Neutrophil (primary cell): ENCODE measurements around the gene ABLIM2.

Experiments used
- H3K27ac ChIP-seq: fragments of 200-600 bp; sonication (generic); 2 replicates; pipeline ENCODE4 v1.5.1; 2016; ENCODE audit warnings: mild to moderate bottlenecking, moderate library complexity
- H3K27me3 ChIP-seq: fragments of 200-600 bp; sonication (generic); 2 replicates; pipeline ENCODE4 v1.6.0; 2016; ENCODE audit warnings: mild to moderate bottlenecking
- H3K36me3 ChIP-seq: fragments of 200-600 bp; sonication (generic); 2 replicates; pipeline ENCODE4 v1.5.1; 2017
- H3K4me1 ChIP-seq, 2 experiments: fragments of 200-600 bp in 1 of 2; sonication (generic) in 1 of 2; 1 replicate in 1 of 2; 2 replicates in 1 of 2; pipeline versions ENCODE4 v1.5.1 to v1.6.1; 2013 to 2016; ENCODE audit warnings: low read depth in 1 of 2, low read length in 1 of 2, mild to moderate bottlenecking in 1 of 2, moderate library complexity in 1 of 2; ENCODE audit not compliant: control insufficient read depth in 1 of 2, insufficient read depth in 1 of 2
- H3K4me3 ChIP-seq, 2 experiments: fragments of 200-600 bp in 1 of 2; sonication (generic) in 1 of 2; 1 replicate in 1 of 2; 2 replicates in 1 of 2; pipeline ENCODE4 v1.5.1; 2013 to 2016; ENCODE audit warnings: low read depth in 1 of 2, low read length in 1 of 2, mild to moderate bottlenecking in 1 of 2, moderate library complexity in 1 of 2
- H3K9me3 ChIP-seq: fragments of 200-600 bp; sonication (generic); 2 replicates; pipeline ENCODE4 v1.5.1; 2016
- TF ChIP-seq, protein P1 (sequence below): fragments of 200-600 bp; sonication (generic); IDR thresholded peaks from 2 replicates; pipeline ENCODE4 v1.5.1; 2016; ENCODE audit warnings: antibody characterized with exemption

The ABLIM2 gene

DNA sequence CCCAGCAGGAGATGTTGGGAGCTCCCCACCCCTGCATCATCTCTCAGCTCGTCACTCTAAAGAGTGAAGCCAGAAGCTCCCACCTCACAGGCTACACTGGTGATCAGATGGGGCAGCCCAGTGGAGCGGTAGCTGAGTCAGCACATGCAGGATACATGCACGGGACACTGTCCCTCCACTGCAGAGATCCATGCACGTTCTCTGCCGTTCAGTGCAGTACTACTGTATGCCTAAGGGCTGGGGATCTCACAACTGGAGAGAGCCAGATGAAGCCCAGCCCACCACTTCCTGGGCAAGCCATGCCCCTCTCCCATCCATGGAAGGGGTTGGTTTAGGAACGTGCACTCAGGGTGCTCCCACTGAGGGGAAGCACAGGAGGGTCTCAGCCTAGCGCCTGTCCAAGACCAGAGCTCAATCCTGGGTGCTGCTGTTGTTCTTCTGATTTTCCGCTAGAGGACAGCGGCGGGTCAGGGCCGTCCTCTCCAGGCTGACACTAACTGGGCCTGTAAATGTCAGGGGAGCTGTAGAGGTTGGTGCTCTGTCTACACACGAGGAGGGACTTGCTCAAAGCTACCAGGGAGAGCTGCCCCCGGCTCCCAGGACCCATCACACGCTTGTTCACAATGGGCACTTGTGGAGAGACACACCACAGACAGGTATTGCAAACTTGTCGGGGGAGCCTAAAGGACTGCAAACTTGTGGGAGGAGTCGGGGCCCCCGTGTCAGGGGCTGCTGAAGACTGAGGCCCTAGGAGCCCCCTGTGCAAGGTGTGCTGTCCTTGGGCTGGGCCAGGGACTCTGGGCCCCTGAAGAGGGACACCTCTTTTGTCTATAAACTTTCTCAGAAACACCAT, 18.2 kb upstream of the ABLIM2 start:
- Histone ChIP-seq H3K36me3 (no peaks in the 10 kb centered on the region), H3K9me3 (no peaks in the 10 kb centered on the region)
- TF ChIP-seq, protein P1, sequence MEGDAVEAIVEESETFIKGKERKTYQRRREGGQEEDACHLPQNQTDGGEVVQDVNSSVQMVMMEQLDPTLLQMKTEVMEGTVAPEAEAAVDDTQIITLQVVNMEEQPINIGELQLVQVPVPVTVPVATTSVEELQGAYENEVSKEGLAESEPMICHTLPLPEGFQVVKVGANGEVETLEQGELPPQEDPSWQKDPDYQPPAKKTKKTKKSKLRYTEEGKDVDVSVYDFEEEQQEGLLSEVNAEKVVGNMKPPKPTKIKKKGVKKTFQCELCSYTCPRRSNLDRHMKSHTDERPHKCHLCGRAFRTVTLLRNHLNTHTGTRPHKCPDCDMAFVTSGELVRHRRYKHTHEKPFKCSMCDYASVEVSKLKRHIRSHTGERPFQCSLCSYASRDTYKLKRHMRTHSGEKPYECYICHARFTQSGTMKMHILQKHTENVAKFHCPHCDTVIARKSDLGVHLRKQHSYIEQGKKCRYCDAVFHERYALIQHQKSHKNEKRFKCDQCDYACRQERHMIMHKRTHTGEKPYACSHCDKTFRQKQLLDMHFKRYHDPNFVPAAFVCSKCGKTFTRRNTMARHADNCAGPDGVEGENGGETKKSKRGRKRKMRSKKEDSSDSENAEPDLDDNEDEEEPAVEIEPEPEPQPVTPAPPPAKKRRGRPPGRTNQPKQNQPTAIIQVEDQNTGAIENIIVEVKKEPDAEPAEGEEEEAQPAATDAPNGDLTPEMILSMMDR: no peak

GRCh38 chr4:8175686-8176085, 17.1 kb upstream of the ABLIM2 start:
- no peaks in the 10 kb centered on the region for H3K9me3 ChIP-seq
- no peaks in the 10 kb centered on the region for H3K36me3 ChIP-seq
- TF ChIP-seq, protein P1: no peak
- H3K4me3 ChIP-seq: no peak overlapping the region
- no peak overlapping the region for H3K27ac ChIP-seq
- no peaks in the 10 kb centered on the region for H3K4me1 ChIP-seq
- H3K27me3 ChIP-seq: peaks cover 8% of the 10 kb centered on the region

More for the DNA sequence above, 18.2 kb upstream of the ABLIM2 start:
- Histone ChIP-seq H3K4me1 (no peaks in the 10 kb centered on the region), H3K27me3 (peaks cover 7% of the 10 kb centered on the region), H3K4me3 (no peak overlapping the region), H3K27ac (no peak overlapping the region)

GRCh38 chr4:8174970-8175369, 16.4 kb upstream of the ABLIM2 start:
- Histone ChIP-seq H3K36me3 (no peaks in the 10 kb centered on the region), H3K9me3 (no peaks in the 10 kb centered on the region), H3K4me3 (no peak overlapping the region), H3K27ac (no peak overlapping the region), H3K4me1 (no peaks in the 10 kb centered on the region), H3K27me3 (peaks cover 8% of the 10 kb centered on the region)
- TF ChIP-seq, protein P1: no peak

- H3K27ac ChIP-seq: no peak overlapping the region
- peaks cover 8% of the 10 kb centered on the region for H3K27me3 ChIP-seq
- no peak overlapping the region for H3K4me3 ChIP-seq
- H3K9me3 ChIP-seq: peaks cover 3% of the 10 kb centered on the region
- no peaks in the 10 kb centered on the region for H3K36me3 ChIP-seq
- H3K4me1 ChIP-seq: no peaks in the 10 kb centered on the region
- TF ChIP-seq, protein P1: no peak
Measured at GRCh38 chr4:8173492-8174242, 15.1 kb upstream of the ABLIM2 start.

GRCh38 chr4:8171984-8172924, 13.6 kb upstream of the ABLIM2 start:
- Histone ChIP-seq H3K4me1 (no peaks in the 10 kb centered on the region), H3K27me3 (peaks cover 8% of the 10 kb centered on the region), H3K9me3 (peaks cover 7% of the 10 kb centered on the region), H3K36me3 (no peaks in the 10 kb centered on the region), H3K27ac (no peak overlapping the region), H3K4me3 (no peak overlapping the region)
- TF ChIP-seq, protein P1: no peak
